Activated CD8-positive, alpha-beta memory T cell treated with anti-CD3 and anti-CD28 coated beads for 1 hour (primary cell): Measurements from ENCODE around the gene CAND2.
"Not testable (repeated sequence)": the region's sequence is repeated elsewhere in the genome, so short reads cannot be mapped to it uniquely, and the experiment has no call there.

ENCODE experiments used
- DNase-seq, 2 donors: peaks; one replicate each; pipeline ENCODE4 v3.0.0-alpha.2; 2020; ENCODE audit warnings: low read depth in 1 of 2; ENCODE audit errors: extremely low read depth in 1 of 2

Gene CAND2

GRCh38 chr3:12852201-12852600 is 55.7 kb downstream of the CAND2 start:
- DNase-seq = no peak

- DNase-seq = not testable (repeated sequence)
Measured at GRCh38 chr3:12853847-12854246, 57.4 kb downstream of the CAND2 start.

DNA sequence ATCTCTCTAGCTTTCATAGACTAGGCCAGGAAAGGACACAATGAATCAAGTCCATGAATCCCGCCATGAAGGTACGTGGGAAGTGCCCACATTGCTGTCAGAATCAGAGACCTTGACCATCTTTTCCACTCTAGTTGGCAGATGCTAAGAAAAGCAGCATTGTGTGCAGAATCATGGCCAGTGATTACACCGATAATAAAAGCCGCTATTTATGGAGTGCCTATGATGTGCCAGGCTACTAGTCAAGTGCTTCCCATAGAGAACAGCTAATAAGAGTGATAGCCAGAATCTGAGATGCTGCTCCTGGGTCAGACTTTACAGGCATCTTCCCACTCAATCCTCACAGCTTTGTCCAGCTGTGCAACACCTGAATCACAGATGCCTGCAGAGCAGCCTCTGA is 58.1 kb downstream of the CAND2 start:
- no peak for DNase-seq

DNA sequence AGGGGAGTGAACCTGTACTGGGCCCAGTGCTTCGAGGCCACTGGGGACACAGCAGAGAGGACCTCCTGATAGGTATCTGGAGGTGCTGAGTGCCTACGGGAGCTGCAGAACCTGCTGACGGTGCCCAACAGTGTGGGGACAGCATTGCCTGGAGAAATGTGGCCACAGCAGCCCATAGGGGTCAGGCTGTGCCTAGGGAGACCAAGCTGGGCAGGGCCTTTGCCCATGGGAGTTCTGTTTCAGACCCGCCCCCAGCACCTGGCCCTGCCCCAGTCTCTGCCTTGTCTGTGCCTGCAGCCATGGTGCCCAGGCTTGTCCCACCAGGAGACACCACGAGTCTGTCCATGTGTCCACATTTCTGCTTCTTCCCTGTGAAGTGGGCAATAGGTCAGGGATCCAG is 60.1 kb downstream of the CAND2 start:
- no peak for DNase-seq

DNA sequence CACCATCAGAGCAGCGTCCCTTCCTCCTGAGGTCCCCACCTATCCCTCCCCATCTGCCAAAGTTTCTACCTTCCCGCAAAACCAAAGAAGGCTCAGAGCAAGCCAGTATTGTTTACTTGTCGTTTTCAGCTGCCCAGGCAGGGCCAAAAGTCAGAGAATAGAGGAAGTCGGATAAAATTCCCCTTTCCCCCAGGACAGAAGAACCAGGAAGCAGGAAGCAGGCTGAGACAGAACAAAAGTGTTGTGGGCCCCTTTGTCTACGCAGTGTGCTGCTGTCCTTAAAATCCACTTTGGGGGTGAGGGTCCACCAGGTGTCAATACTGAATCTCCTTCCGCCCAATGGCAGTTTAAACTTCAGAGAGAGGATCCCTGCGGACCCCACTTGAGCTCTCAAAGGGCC is 63.4 kb downstream of the CAND2 start:
- no peak for DNase-seq

DNA sequence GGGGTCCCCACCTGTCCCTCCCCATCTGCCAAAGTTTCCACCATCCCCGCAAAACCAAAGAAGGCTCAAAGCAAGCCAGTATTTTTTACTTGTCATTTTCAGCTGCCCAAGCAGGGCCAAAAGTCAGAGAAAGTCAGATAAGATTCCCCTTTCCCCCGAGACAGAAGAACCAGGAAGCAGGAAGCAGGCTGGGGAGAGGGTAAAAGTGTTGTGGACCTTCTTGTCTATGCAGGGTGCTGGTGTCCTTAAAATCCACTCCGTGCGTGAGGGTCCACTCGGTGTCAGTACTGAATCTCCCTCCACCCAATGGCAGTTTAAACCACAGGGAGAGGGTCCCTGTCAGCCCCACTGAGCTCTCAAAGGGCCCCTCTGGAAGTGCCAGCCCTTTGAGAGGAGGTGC is 65.1 kb downstream of the CAND2 start:
- DNase-seq = no peak

DNA sequence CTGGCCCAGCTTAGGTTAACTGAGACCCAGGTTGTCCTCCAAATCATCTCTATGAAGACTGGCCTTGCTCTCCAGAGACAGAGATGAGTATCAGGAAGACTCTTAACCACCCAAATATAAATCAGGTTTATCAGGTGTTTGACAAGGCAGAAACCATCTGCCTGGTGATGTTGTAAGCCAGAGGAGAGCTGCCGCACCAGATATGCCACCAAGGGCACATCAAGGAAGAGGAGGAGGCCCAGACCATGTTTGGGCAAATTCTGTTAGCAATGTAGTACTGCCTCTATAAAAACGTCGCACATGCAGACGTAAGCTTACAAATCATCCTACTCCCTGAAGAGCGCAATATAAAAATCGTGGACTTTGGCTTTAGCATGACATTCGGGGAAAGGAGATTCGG is 65.9 kb downstream of the CAND2 start:
- no peak for DNase-seq

DNA sequence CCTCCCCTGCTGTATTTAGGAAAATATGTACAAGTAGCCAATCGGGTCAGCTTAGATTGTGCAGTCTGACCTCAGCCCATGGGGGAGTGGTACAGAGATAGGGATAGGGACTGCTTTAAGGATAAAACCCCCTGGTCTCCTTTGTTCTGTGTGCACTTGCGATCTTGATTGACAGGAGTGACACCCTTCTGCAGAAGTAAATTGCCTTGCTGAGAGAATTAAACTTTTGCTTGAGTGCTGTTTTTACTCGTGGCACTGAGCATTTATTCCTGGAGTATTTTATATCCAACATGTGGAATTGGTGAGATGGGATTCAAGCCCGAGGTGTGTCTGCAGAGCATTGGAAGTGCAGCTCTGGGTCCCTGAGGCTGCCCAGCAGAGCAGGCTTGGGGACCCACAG is 68.8 kb downstream of the CAND2 start:
- DNase-seq = no peak

GRCh38 chr3:12866836-12867235 is 70.4 kb downstream of the CAND2 start:
- no peak for DNase-seq

GRCh38 chr3:12868039-12869034 is 71.9 kb downstream of the CAND2 start:
- peak in 1 of 2 donors; percentile 40 for DNase-seq

- no peak for DNase-seq
Measured at GRCh38 chr3:12869035-12869621, 72.6 kb downstream of the CAND2 start.

DNA sequence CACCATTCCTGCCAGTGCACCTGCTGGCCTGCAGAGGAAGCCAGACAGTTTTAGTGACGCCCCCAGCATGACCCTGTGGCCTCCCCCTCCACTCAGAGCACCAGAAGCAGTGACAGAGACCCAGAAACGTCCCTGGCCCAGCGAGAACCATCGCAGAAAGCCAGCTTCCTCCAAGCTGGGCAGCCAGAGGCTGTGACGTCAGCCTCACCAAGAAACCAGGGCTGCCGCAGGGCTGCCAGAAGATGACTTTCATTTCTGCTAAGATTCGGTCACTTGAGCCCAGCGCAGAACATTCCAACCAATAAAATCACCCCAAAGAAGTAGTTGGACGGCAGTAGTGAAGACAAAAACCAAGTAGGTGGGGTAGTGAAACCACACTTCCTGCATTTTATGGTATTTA is 74.5 kb downstream of the CAND2 start:
- DNase-seq = no peak

GRCh38 chr3:12871404-12871983 is 75.0 kb downstream of the CAND2 start:
- no peak for DNase-seq

GRCh38 chr3:12875857-12876836 is 79.7 kb downstream of the CAND2 start:
- DNase-seq = no peak

- no peak for DNase-seq
Measured at GRCh38 chr3:12877040-12877439, 80.6 kb downstream of the CAND2 start.

- no peak for DNase-seq
Measured at GRCh38 chr3:12878141-12878574, 81.7 kb downstream of the CAND2 start.

DNA sequence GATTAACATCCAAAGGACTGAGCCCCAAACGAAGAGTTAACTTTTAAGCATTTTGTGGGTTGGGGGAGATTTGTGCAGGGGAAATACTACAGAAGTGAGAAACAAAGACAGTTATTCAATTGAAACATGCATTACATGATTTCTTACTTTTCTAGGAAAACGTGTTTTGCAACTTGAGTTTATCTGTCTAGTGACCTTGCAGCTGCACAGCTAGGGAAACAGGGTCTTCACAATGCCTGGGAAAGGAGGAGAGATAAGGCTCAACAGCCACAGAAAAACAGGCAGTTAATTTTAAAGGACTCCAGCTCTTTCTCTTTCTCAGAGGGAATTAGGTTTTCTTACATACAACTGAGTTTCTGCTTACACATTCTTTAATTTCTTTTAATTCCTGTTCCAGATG is 82.3 kb downstream of the CAND2 start:
- not testable (repeated sequence) for DNase-seq

GRCh38 chr3:12879191-12879815 is 82.8 kb downstream of the CAND2 start:
- no peak for DNase-seq

DNA sequence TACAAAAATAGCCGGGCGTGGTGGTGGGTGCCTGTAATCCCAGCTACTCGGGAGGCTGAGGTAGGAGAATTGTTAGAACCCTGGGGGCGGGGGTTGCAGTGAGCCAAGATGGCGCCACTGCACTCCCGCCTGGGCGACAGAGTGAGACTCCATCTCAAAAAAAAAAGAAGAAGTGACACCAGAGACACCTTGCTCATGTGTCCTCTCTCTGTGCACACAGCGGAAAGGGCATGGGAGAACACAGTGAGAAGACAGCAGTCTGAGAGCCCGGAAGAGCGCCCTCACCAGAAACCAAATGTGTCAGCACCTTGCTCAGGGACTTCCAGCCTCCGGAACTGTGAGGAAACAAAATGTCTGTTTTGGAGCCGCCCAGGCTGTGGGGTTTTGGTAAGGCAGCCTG is 85.4 kb downstream of the CAND2 start:
- DNase-seq = not testable (repeated sequence)
